Measurements from ENCODE around the gene NUTF2.
"Not testable (repeated sequence)": the region's sequence is repeated elsewhere in the genome, so short reads cannot be mapped to it uniquely, and the experiment has no call there.

The NUTF2 gene

DNA sequence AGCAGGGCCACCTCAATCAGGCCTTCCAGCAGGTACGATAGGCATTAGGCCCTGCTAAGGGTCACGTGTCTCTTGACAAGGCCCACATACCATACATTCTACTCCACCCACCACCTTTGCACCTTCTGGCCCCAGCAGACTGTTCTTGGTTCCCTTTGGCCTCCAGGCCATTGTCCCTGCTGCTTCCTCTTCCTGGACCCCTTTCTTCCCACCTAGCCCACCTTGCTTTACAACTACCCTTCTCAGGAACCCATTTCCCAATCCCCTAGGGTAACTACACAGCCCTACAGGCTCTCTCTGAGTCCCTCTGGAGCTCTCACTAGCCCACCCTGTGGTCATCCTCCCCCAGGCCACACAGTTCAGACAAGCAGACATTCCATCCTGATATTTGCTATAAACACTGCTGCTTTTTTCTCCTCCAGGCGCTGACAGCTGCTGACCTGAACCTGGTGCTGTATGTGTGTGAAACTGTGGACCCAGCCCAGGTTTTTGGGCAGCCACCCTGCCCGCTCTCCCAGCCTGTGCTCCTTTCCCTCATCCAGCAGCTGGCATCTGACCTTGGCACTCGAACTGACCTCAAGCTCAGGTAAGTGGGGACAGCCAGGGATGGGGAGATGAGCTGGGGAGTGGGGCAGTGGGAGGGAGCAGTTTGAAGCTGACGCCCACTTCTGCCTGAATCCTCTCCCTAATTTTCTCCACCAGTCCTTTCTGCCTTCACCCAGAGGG, 36.6 kb downstream of the NUTF2 start:
- peak in 6 of 58 donors; percentile 5 to 28 (median 14) for DNase-seq

GRCh38 chr16:67883872-67884261, 37.1 kb downstream of the NUTF2 start:
- peak in 32 of 58 donors; percentile 3 to 68 (median 18) for DNase-seq

- peak; percentile 39 to 95 (median 87) for DNase-seq
Measured at GRCh38 chr16:67884684-67885083, 38.0 kb downstream of the NUTF2 start, which contains the start of gene NRN1L. Gene NRN1L (plus strand): TSS chr16:67884885. CDS start chr16:67884904, 19 bp downstream.

- no peak for DNase-seq
Measured at GRCh38 chr16:67885545-67885944, 38.8 kb downstream of the NUTF2 start.

DNA sequence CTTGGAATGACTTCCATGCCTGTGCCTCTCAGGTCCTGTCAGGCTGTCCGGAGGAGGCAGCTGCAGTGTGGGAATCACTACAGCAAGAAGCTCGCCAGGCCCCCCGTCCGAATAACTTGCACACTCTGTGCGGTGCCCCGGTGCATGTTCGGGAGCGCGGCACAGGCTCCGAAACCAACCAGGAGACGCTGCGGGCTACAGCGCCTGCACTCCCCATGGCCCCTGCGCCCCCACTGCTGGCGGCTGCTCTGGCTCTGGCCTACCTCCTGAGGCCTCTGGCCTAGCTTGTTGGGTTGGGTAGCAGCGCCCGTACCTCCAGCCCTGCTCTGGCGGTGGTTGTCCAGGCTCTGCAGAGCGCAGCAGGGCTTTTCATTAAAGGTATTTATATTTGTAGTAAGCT, 39.2 kb downstream of the NUTF2 start:
- DNase-seq, result no peak

GRCh38 chr16:67886387-67886786, 39.7 kb downstream of the NUTF2 start:
- no peak for DNase-seq

DNA sequence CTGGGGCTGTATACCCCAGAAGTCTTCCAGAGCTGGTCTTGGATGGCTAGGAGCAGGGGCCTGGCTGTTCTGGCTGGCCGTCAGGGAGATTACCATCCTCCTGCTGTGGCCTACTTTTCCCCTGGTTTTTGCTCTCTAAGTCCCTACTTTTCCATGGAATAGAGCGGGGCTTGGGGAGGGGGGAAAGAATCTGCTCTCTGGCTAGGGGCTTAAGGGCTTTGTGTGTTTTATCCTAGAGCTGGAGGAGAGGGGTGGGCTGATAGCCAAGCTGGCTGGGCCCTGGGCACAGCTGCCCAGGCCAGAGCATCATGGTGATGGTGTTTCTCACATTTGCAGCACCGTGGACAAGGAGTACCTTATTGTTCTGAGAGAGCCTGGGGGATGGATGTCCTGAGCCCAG, 41.6 kb downstream of the NUTF2 start:
- peak in 1 of 58 donors; percentile 16 for DNase-seq

DNA sequence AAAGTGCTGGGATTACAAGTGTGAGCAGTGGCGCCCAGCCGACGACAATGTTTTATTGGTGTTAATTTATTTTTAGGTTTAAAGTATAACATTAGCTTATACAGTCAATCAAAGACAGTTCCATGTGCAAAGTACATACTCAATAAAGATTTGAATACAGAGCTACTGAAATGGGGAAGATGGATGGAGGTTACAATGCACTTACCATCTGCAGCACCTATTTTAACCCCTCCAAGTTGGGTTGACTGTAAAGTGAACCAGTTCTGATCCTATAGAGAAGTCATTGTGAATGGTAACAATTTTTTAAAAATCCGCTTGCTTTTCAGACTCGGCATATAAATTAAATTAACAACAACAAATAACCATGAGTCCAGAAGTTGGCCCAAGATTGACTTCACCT, 45.6 kb downstream of the NUTF2 start:
- DNase-seq, result no peak

GRCh38 chr16:67892899-67893742, 46.4 kb downstream of the NUTF2 start, which contains the start of gene PSKH1:
Gene PSKH1 (plus strand): TSS chr16:67893254. CDS start chr16:67908750, 15,496 bp downstream.
- peak; percentile 52 to 99 (median 95) for DNase-seq

- peak in 2 of 58 donors; percentile 29 to 47 for DNase-seq
Measured at GRCh38 chr16:67893743-67894399, 47.1 kb downstream of the NUTF2 start.

- peak in 10 of 58 donors; percentile 8 to 57 (median 24) for DNase-seq
Measured at GRCh38 chr16:67897231-67897630, 50.5 kb downstream of the NUTF2 start.

DNA sequence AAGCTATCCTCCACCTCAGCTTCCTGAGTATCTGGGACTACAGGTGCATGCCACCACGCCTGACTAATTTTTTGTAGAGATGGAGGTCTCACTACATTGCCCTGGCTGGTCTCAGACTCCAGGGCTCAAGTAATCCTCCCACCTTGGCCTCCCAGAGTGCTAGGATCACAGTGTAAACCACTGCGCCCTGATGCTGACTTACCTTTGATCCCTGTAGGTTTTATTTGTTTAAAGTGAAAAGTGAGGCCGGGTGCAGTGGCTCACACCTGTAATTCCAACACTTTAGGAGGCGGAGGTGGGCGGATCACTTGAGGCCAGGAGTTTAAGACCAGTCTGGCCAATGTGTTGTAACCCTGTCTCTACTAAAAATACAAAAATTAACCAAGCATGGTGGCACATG, 55.0 kb downstream of the NUTF2 start:
- no peak for DNase-seq

GRCh38 chr16:67902831-67903230, 56.1 kb downstream of the NUTF2 start:
- no peak for DNase-seq

DNA sequence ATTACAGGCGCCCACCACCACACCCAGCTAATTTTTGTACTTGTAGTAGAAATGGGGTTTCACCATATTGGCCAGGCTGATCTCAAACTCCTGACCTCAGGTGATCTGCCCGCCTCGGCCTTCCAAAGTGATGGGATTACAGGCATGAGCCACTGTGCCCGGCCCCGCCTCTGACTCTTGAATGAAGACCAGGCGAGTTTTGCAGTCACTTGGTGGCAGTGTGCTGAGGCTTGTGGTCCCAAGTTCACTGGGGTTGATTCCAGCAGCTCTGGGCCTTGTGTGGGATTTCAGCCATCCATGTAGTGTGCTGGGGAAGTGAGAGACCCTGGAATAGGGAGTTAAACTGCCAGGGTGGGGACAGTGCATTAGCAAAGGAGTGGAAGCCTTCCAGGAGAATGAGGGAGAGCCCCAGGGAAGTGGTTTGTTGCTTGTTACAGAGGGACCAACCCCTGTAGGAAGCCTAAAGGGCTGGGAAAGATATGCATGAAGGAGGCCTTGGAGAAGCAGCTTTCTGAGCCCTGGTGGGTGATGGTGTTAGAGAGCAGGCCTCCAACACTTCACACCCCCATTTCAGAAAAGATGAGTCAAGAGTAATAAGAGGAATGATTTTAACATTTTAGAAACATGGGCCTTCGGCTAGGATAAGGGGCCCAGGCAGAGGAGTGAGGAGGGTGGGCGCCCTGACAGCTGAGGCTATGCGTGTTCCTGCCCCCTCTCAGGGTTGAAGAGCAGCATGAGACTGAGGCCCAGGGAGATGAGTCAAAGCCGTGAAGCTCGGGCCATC, 60.9 kb downstream of the NUTF2 start:
- DNase-seq, result no peak

- no peak for DNase-seq
Measured at GRCh38 chr16:67909056-67909742, 62.5 kb downstream of the NUTF2 start.

GRCh38 chr16:67910158-67910557, 63.4 kb downstream of the NUTF2 start:
- peak in 53 of 58 donors; percentile 9 to 94 (median 71) for DNase-seq

- no peak for DNase-seq
Measured at GRCh38 chr16:67914758-67915495, 68.2 kb downstream of the NUTF2 start.

GRCh38 chr16:67915496-67915769, 68.7 kb downstream of the NUTF2 start:
- not testable (repeated sequence) for DNase-seq

GRCh38 chr16:67915831-67916723, 69.3 kb downstream of the NUTF2 start:
- no peak for DNase-seq
